Activated B cell treated with CpG ODN at 0.5 μM for 24 hours (primary cell): ENCODE results near the gene VPS37C. TPM values are rescaled to one million over a fixed set of nuclear protein-coding genes. Genes with fewer than 3 reads are reported as not detected.

Source experiments
- ATAC-seq: fragments of 200-7000 bp; cut with Tn5 transposase; one replicate; pipeline ENCODE4 v1.10.0; 2021; ENCODE audit warnings: low read depth, mild to moderate bottlenecking, moderate library complexity
- CTCF ChIA-PET: fragments of 350-600 bp; sonication (Branson Sonifier 250); formaldehyde crosslinking; loops from one replicate; lab custom pipeline; 2021; ENCODE audit warnings: antibody characterized with exemption; lab: Charles Lee
- POLR2A ChIA-PET: fragments of 350-600 bp; sonication (Branson Sonifier 250); formaldehyde crosslinking; loops from one replicate; lab custom pipeline; 2021; ENCODE audit warnings: antibody characterized with exemption; lab: Charles Lee
- DNase-seq: peaks from one replicate; pipeline ENCODE4 v3.0.0; 2022
- H3K27ac Mint-ChIP-seq: one replicate; pipeline ENCODE4 v1.8.0; 2020; ENCODE audit warnings: mixed read lengths
- H3K27me3 Mint-ChIP-seq: one replicate; pipeline ENCODE4 v1.8.0; 2021; ENCODE audit warnings: mixed read lengths
- H3K36me3 Mint-ChIP-seq: one replicate; pipeline ENCODE4 v1.8.0; 2021; ENCODE audit warnings: low read depth, mixed read lengths
- H3K4me1 Mint-ChIP-seq: one replicate; pipeline ENCODE4 v1.8.0; 2021; ENCODE audit warnings: mixed read lengths
- H3K4me3 Mint-ChIP-seq: one replicate; pipeline ENCODE4 v1.8.0; 2020; ENCODE audit warnings: mild to moderate bottlenecking, mixed read lengths
- H3K9me3 Mint-ChIP-seq: one replicate; pipeline ENCODE4 v1.8.0; 2020; ENCODE audit warnings: mixed read lengths
- intact Hi-C: fragments of 100-400 bp; cut with micrococcal nuclease; formaldehyde crosslinking; loops from one replicate; pipeline ENCODE4 v1.15.1; 2024
- total RNA-seq: library from RNA; stranded (reverse); gene quantifications from 2 replicates; pipeline ENCODE4 v1.2.3, GENCODE V29; 2022
- TF ChIP-seq, protein P1 (sequence below): fragments of 200-600 bp; IDR thresholded peaks from one replicate; pipeline ENCODE4 v1.8.0; 2022; ENCODE audit warnings: antibody characterized with exemption, mild to moderate bottlenecking

VPS37C gene
- total RNA-seq, 1 donor from 2014 or later, result 18.1 TPM

DNA sequence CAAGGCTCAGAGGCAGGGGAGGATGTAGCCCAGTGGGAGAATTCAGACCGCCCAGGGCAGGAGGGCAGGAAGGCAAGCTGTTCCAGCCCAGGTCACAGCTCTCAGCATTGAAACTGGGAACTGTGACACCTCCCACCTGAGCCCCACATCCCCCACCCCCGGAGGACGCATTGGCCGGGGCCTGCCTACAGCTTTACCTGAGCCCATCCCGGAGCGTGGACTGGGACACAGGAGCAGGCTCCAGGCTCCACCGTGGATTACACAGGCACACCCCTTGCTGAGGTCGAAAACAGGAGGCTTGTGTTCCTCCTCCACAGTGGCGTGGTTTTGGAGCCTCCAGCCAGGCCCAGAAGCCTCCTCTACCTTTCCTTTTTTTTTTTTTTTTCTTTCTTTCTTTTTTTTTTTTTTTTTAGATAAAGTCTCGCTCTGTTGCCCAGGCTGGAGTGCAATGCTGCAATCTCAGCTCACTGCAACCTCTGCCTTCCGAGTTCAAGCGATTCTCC is 33.0 kb upstream of the VPS37C start:
- DNase-seq (no peak), ATAC-seq (no peak)
- H3K9me3 Mint-ChIP-seq, result no peaks in the 10 kb centered on the region
- no peaks in the 10 kb centered on the region for H3K36me3 Mint-ChIP-seq
- H3K4me1 Mint-ChIP-seq, result no peaks in the 10 kb centered on the region
- CTCF ChIA-PET, result interaction anchor here (1.0 kb wide), 1 partner anchor 363 kb away, joined by 3 read pairs; no protein-coding TSS in a partner anchor
- H3K27me3 Mint-ChIP-seq, result peaks cover 4% of the 10 kb centered on the region
- POLR2A ChIA-PET, result interaction anchor here (0.7 kb wide), 1 partner anchor 17 kb away, joined by 9 read pairs; no protein-coding TSS in a partner anchor
- H3K4me3 Mint-ChIP-seq, result no peak overlapping the region
- intact Hi-C loops, result no loop called here
- H3K27ac Mint-ChIP-seq, result no peak overlapping the region
- TF ChIP-seq, protein P1, sequence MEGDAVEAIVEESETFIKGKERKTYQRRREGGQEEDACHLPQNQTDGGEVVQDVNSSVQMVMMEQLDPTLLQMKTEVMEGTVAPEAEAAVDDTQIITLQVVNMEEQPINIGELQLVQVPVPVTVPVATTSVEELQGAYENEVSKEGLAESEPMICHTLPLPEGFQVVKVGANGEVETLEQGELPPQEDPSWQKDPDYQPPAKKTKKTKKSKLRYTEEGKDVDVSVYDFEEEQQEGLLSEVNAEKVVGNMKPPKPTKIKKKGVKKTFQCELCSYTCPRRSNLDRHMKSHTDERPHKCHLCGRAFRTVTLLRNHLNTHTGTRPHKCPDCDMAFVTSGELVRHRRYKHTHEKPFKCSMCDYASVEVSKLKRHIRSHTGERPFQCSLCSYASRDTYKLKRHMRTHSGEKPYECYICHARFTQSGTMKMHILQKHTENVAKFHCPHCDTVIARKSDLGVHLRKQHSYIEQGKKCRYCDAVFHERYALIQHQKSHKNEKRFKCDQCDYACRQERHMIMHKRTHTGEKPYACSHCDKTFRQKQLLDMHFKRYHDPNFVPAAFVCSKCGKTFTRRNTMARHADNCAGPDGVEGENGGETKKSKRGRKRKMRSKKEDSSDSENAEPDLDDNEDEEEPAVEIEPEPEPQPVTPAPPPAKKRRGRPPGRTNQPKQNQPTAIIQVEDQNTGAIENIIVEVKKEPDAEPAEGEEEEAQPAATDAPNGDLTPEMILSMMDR, result no peak

DNA sequence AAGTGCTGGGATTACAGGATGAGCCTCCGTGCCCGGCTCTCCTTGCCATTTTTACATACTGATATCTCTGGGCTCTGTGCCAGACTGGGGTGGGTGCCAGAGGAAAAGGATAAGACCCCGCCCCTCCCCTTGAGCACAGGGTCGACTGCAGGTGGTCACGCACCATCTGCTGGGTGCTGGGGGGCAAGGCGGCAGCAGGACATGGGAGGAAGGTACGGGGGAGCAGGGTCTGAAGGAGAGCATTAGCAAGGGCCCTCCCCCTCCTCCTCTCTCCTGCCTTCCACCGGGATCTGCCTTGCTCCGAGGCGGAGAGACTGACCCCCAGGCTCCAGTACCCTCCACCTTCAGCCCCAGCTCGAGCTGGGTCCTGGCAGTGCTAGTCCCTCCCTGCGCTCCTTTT is 32.4 kb upstream of the VPS37C start:
- H3K4me1 Mint-ChIP-seq, result no peaks in the 10 kb centered on the region
- intact Hi-C loops, result no loop called here
- no peaks in the 10 kb centered on the region for H3K36me3 Mint-ChIP-seq
- H3K27me3 Mint-ChIP-seq, result peaks cover 4% of the 10 kb centered on the region
- TF ChIP-seq, protein P1, result no peak
- no peaks in the 10 kb centered on the region for H3K9me3 Mint-ChIP-seq
- ChIA-PET POLR2A (no interaction called here), CTCF (no interaction called here)
- DNase-seq (no peak), ATAC-seq (no peak)
- no peak overlapping the region for H3K4me3 Mint-ChIP-seq
- H3K27ac Mint-ChIP-seq, result no peak overlapping the region

DNA sequence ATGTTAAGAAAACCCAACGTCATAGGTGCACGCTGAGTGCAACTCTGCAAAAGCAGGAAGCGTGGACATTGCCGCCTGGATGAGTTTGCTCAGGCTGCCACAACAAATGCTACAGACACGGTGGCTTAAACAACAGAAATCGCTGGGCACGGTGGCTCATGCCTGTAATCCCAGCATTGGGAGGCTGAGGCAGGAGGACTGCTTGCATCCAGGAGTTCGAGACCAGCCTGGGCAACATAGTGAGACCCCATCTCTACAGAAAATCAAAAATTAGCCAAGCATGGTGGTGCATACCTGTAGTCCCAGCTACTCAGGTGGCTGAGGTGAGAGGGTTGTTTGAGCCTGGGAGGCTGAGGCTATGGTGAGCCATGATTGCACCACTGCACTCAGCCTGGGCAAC is 28.7 kb upstream of the VPS37C start:
- H3K4me3 Mint-ChIP-seq, result no peak overlapping the region
- ATAC-seq, result no peak
- TF ChIP-seq, protein P1, result no peak
- DNase-seq, result no peak
- no peak overlapping the region for H3K27ac Mint-ChIP-seq
- no peaks in the 10 kb centered on the region for H3K9me3 Mint-ChIP-seq
- ChIA-PET POLR2A (no interaction called here), CTCF (interaction anchor here (0.8 kb wide), 1 partner anchor 132 kb away, joined by 4 read pairs; no protein-coding TSS in a partner anchor)
- H3K27me3 Mint-ChIP-seq, result no peaks in the 10 kb centered on the region
- peaks cover 4% of the 10 kb centered on the region for H3K4me1 Mint-ChIP-seq
- intact Hi-C loops, result no loop called here
- H3K36me3 Mint-ChIP-seq, result no peaks in the 10 kb centered on the region

DNA sequence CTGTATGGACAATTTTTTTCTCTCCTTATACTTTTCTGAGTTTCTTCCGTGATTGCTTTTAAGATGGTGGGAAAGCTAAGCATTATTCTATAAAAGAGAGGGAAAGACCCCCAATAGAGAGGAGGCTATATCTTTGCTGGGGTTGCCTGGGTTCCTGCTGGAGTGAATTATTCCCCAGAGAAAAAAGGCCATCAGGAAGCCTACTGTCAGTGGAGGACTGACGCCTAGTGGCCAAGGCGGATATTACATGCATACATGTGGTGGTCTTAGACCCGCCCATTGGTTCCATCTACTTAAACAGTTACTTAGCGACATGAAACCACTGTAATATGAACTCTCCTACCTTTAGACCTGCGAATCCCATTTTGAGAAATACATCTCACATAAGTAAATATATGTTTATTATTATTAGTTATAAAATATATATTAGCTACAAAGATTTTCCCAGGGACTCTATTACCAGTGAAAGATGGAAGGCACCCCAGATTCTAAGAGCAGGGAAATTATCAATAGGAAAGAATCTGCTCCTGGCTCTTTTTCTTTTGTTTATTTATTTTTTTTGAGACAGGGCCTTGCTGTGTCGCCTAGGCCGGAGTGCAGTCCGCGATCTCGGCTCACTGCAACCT is 26.4 kb upstream of the VPS37C start:
- TF ChIP-seq, protein P1, result peak; percentile 98
- peak; percentile 100 for ATAC-seq
- Mint-ChIP-seq H3K36me3 (no peaks in the 10 kb centered on the region), H3K9me3 (no peaks in the 10 kb centered on the region), H3K4me1 (peaks cover 4% of the 10 kb centered on the region), H3K4me3 (no peak overlapping the region), H3K27ac (no peak overlapping the region), H3K27me3 (no peaks in the 10 kb centered on the region)
- intact Hi-C loops, result loop anchor here (1.0 kb wide), 6 partner anchors 26 to 412 kb away; partner anchors contain the start of gene VPS37C
- DNase-seq, result peak; percentile 63
- ChIA-PET CTCF (interaction anchor here (0.6 to 3.3 kb wide), 18 partner anchors 10 to 366 kb away, joined by 3 to 47 read pairs (median 4); no protein-coding TSS in a partner anchor), POLR2A (no interaction called here)

DNA sequence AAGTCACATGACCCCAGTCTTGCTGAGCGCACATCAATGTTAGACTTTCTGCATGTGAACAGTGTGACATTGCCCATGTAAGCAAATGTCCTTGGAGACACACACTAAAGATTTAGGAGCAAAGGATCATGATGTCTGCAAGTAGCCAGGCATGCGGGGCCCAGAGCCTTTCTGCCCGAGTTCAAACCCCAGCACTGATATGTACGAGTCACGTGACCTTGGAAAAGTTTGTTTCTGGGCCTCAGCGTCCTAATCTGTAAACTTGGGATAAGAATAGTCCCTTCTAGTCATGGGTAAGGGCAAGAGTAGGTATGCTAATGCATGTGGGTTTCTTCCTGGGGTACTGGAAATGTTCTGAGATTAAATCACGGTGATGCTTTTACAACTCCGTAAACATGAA is 25.3 kb upstream of the VPS37C start:
- Mint-ChIP-seq H3K27ac (no peak overlapping the region), H3K36me3 (no peaks in the 10 kb centered on the region), H3K4me1 (peaks cover 4% of the 10 kb centered on the region), H3K9me3 (no peaks in the 10 kb centered on the region), H3K27me3 (no peaks in the 10 kb centered on the region), H3K4me3 (no peak overlapping the region)
- DNase-seq, result no peak
- CTCF ChIA-PET, result interaction anchor here (0.7 to 3.3 kb wide), 12 partner anchors 8 to 357 kb away, joined by 3 to 47 read pairs (median 4); partner anchors contain the start of gene TMEM109
- no peak for ATAC-seq
- POLR2A ChIA-PET, result no interaction called here
- TF ChIP-seq, protein P1, result no peak
- intact Hi-C loops, result no loop called here
